ENCODE measurements around the gene CISTR.

CISTR gene

GRCh38 chr12:53751336-53752191 lies at the start of gene CISTR:
Gene CISTR (minus strand): TSS chr12:53751979.
- Histone ChIP-seq H3K36me3 (ENCODE audit: insufficient read depth, low read length) (no peaks in the 10 kb centered on the region), H3K4me3 (peak within 1 kb of the TSS; percentile 64), H3K9me3 (ENCODE audit: low read depth, low read length) (no peaks in the 10 kb centered on the region), H3K9ac (ENCODE audit: insufficient read length) (no peak within 1 kb of the TSS), H3K27ac (no peak within 1 kb of the TSS)
- DNase-seq (ENCODE audit: low read depth, low spot score): no peak
- TF ChIP-seq POLR2AphosphoS5 (IDR thresholded peaks at IDR 0.05; ENCODE audit: borderline replicate concordance, low read depth, low read length) (peak; percentile 28; the same call in 1 of the 2 replicates), FOXP2 (optimal IDR thresholded peaks at IDR 0.05; ENCODE audit: control extremely low read depth, extremely low read length, insufficient read depth) (no peak)

GRCh38 chr12:53798575-53798974 lies 46.8 kb upstream of the CISTR start:
- Histone ChIP-seq H3K4me3 (no peak overlapping the region), H3K36me3 (ENCODE audit: insufficient read depth, low read length) (no peaks in the 10 kb centered on the region), H3K9me3 (ENCODE audit: low read depth, low read length) (no peaks in the 10 kb centered on the region), H3K27ac (no peak overlapping the region), H3K9ac (ENCODE audit: insufficient read length) (no peak overlapping the region)
- no peak for DNase-seq (ENCODE audit: low read depth, low spot score)
- TF ChIP-seq EZH2 (IDR thresholded peaks at IDR 0.05): no peak
- TF ChIP-seq POLR2AphosphoS5 (IDR thresholded peaks at IDR 0.05; ENCODE audit: borderline replicate concordance, low read depth, low read length): no peak
- TF ChIP-seq FOXP2 (optimal IDR thresholded peaks at IDR 0.05; ENCODE audit: control extremely low read depth, extremely low read length, insufficient read depth): no peak

- TF ChIP-seq FOXP2 (optimal IDR thresholded peaks at IDR 0.05; ENCODE audit: control extremely low read depth, extremely low read length, insufficient read depth) (no peak), POLR2AphosphoS5 (IDR thresholded peaks at IDR 0.05; ENCODE audit: borderline replicate concordance, low read depth, low read length) (no peak), EZH2 (IDR thresholded peaks at IDR 0.05) (no peak)
- DNase-seq (ENCODE audit: low read depth, low spot score): no peak
- Histone ChIP-seq H3K27ac (no peak overlapping the region), H3K9me3 (ENCODE audit: low read depth, low read length) (no peaks in the 10 kb centered on the region), H3K36me3 (ENCODE audit: insufficient read depth, low read length) (no peaks in the 10 kb centered on the region), H3K4me3 (no peak overlapping the region), H3K9ac (ENCODE audit: insufficient read length) (no peak overlapping the region)
These were observed 44.1 kb upstream of the CISTR start for GRCh38 chr12:53795927-53796326.

GRCh38 chr12:53793221-53793620 lies 41.4 kb upstream of the CISTR start:
- no peaks in the 10 kb centered on the region for H3K9me3 ChIP-seq (ENCODE audit: low read depth, low read length)
- no peak for DNase-seq (ENCODE audit: low read depth, low spot score)
- no peaks in the 10 kb centered on the region for H3K36me3 ChIP-seq (ENCODE audit: insufficient read depth, low read length)
- no peak overlapping the region for H3K27ac ChIP-seq
- TF ChIP-seq FOXP2 (optimal IDR thresholded peaks at IDR 0.05; ENCODE audit: control extremely low read depth, extremely low read length, insufficient read depth) (no peak), EZH2 (IDR thresholded peaks at IDR 0.05) (no peak), POLR2AphosphoS5 (IDR thresholded peaks at IDR 0.05; ENCODE audit: borderline replicate concordance, low read depth, low read length) (no peak)
- H3K4me3 ChIP-seq: no peak overlapping the region
- no peak overlapping the region for H3K9ac ChIP-seq (ENCODE audit: insufficient read length)

GRCh38 chr12:53791735-53792326 lies 40.1 kb upstream of the CISTR start:
- no peak overlapping the region for H3K9ac ChIP-seq (ENCODE audit: insufficient read length)
- H3K27ac ChIP-seq: no peak overlapping the region
- H3K4me3 ChIP-seq: no peak overlapping the region
- no peak for TF ChIP-seq POLR2AphosphoS5 (IDR thresholded peaks at IDR 0.05; ENCODE audit: borderline replicate concordance, low read depth, low read length)
- no peak for TF ChIP-seq EZH2 (IDR thresholded peaks at IDR 0.05)
- TF ChIP-seq FOXP2 (optimal IDR thresholded peaks at IDR 0.05; ENCODE audit: control extremely low read depth, extremely low read length, insufficient read depth): no peak
- H3K36me3 ChIP-seq (ENCODE audit: insufficient read depth, low read length): no peaks in the 10 kb centered on the region
- DNase-seq (ENCODE audit: low read depth, low spot score): no peak
- H3K9me3 ChIP-seq (ENCODE audit: low read depth, low read length): no peaks in the 10 kb centered on the region

GRCh38 chr12:53789570-53789969 lies 37.8 kb upstream of the CISTR start:
- DNase-seq (ENCODE audit: low read depth, low spot score): no peak
- Histone ChIP-seq H3K36me3 (ENCODE audit: insufficient read depth, low read length) (no peaks in the 10 kb centered on the region), H3K27ac (no peak overlapping the region; the same call in 1 of the 2 replicates), H3K4me3 (no peak overlapping the region), H3K9ac (ENCODE audit: insufficient read length) (no peak overlapping the region), H3K9me3 (ENCODE audit: low read depth, low read length) (no peaks in the 10 kb centered on the region)
- TF ChIP-seq POLR2AphosphoS5 (IDR thresholded peaks at IDR 0.05; ENCODE audit: borderline replicate concordance, low read depth, low read length): no peak
- no peak for TF ChIP-seq FOXP2 (optimal IDR thresholded peaks at IDR 0.05; ENCODE audit: control extremely low read depth, extremely low read length, insufficient read depth)
- TF ChIP-seq EZH2 (IDR thresholded peaks at IDR 0.05): no peak

- Histone ChIP-seq H3K4me3 (no peak overlapping the region), H3K36me3 (ENCODE audit: insufficient read depth, low read length) (no peaks in the 10 kb centered on the region), H3K9ac (ENCODE audit: insufficient read length) (no peak overlapping the region), H3K27ac (no peak overlapping the region; the same call in 1 of the 2 replicates), H3K9me3 (ENCODE audit: low read depth, low read length) (no peaks in the 10 kb centered on the region)
- no peak for TF ChIP-seq FOXP2 (optimal IDR thresholded peaks at IDR 0.05; ENCODE audit: control extremely low read depth, extremely low read length, insufficient read depth)
- TF ChIP-seq POLR2AphosphoS5 (IDR thresholded peaks at IDR 0.05; ENCODE audit: borderline replicate concordance, low read depth, low read length): no peak
- TF ChIP-seq EZH2 (IDR thresholded peaks at IDR 0.05): no peak
- no peak for DNase-seq (ENCODE audit: low read depth, low spot score)
These were observed 37.1 kb upstream of the CISTR start for GRCh38 chr12:53788892-53789291.

- H3K9ac ChIP-seq (ENCODE audit: insufficient read length): no peak overlapping the region
- no peak for TF ChIP-seq POLR2AphosphoS5 (IDR thresholded peaks at IDR 0.05; ENCODE audit: borderline replicate concordance, low read depth, low read length)
- TF ChIP-seq EZH2 (IDR thresholded peaks at IDR 0.05): no peak
- TF ChIP-seq FOXP2 (optimal IDR thresholded peaks at IDR 0.05; ENCODE audit: control extremely low read depth, extremely low read length, insufficient read depth): no peak
- H3K27ac ChIP-seq: no peak overlapping the region
- no peaks in the 10 kb centered on the region for H3K9me3 ChIP-seq (ENCODE audit: low read depth, low read length)
- no peak for DNase-seq (ENCODE audit: low read depth, low spot score)
- no peaks in the 10 kb centered on the region for H3K36me3 ChIP-seq (ENCODE audit: insufficient read depth, low read length)
- H3K4me3 ChIP-seq: no peak overlapping the region
These were observed 34.6 kb upstream of the CISTR start for GRCh38 chr12:53786411-53786810.

Measured in SK-N-MC (cell line).